Epidermal melanocyte (primary cell): ENCODE measurements around the gene F12.
A peak's percentile ranks its signal among the peaks of the same experiment; 100 is the strongest.

Experiments
- DNase-seq: peaks from one replicate; pipeline ENCODE4 v3.0.0; 2011; ENCODE audit warnings: low spot score; ENCODE audit not compliant: insufficient read length

F12 gene

GRCh38 chr5:177409043-177409801, at the start of gene F12:
Gene F12, minus strand, starts transcription at chr5:177409564. Its CDS starts 37 bp downstream, at chr5:177409527.
- no peak for DNase-seq

- no peak for DNase-seq
Observed at GRCh38 chr5:177458912-177459350, 49.6 kb upstream of the F12 start.

DNA sequence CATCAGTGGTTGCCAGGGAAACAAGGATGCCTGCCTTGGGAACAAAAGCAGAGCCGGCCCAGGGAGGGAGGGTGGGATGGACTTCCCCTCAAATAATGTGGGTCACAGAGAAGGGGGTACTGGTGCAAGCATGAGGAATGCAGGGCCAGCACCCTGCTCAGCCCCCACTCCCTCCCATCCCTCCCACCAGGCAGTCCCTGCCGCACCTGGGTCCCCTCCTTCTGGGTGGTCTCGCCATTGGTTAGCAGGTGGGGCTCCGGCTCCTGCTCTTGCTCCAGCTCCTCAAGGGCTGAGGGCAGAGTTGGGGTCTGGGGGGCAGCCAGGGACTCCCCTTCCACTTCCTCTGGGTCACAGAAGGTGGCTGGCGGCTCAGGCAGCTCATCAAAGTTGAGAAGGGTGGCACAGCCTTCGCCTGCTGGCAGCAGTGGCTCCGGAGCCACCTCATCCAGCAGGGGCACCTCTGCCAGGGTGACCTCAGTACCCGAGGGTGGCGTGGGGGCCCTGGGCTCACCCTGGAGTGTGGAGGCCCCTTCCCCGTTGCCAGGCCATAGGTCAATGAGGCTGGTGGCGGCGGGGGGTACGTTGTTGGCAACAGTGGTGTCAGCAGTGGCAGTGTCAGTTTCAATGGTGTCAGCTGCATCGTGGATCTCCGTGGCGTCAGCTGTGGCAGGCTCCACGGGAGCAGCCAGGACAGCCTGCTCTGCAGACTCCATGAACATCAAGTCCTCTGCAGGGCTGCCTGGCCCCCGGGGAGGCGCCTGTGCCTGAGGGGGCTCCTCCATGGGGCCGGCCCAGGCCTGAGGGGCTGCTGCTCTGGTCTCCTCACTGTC, 48.7 kb upstream of the F12 start:
- DNase-seq: no peak

GRCh38 chr5:177456976-177457851, 47.9 kb upstream of the F12 start:
- DNase-seq: peak; percentile 95

DNA sequence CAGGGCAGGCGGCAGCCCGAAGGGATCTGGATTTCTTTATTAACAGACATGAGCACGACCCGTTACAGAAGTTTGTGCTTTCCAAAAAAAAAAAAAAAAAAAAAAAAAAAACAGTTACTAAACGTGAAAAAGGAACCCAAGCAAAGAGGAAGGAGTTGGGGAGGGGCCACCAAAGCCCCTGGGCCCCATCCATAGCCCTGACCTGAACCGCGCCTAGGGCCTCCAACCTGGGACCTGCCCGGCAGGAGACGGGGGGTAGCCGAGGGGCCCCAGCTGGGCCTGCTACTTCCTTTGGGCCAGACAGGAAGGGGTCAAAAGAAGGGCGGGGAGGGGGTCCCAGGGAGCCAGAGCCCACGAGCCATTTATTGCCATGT, 47.2 kb upstream of the F12 start:
- no peak for DNase-seq

GRCh38 chr5:177455661-177456590, 46.6 kb upstream of the F12 start:
- peak; percentile 99 for DNase-seq

GRCh38 chr5:177455036-177455660, 45.8 kb upstream of the F12 start:
- DNase-seq: peak; percentile 47

DNA sequence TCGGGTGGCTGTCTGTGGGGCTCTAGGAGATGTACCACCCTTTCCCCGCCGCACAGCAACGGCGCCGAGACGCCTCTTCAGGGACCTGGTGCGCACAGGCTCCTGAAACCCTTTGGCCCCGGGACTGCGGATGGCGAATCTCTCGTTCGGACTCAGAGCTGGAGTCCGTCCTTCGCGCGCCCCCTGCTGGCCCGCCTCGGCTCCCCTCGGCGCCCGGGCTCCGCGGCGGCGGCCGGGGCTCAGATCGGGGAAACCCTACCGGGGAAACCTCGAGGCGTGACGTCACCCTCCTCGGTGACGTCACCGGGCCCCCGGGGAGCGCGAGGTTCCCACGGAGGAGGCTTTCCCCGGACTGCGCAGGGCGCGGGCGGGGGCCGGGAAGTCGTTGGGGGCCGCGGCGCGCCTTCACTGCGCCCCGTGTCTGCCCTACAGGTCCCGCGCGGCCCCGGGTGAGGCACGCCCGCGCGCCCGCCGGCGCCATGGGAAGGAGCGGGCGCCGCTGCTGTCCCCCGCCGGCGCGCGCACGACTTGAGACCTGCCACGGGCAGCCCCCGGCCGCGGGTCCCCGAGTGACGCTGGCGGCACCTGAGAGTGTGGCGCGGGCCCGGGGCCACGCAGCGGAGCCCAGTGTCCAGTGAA, 45.2 kb upstream of the F12 start:
- peak; percentile 100 for DNase-seq

GRCh38 chr5:177453852-177454396, 44.6 kb upstream of the F12 start:
- DNase-seq: no peak

DNA sequence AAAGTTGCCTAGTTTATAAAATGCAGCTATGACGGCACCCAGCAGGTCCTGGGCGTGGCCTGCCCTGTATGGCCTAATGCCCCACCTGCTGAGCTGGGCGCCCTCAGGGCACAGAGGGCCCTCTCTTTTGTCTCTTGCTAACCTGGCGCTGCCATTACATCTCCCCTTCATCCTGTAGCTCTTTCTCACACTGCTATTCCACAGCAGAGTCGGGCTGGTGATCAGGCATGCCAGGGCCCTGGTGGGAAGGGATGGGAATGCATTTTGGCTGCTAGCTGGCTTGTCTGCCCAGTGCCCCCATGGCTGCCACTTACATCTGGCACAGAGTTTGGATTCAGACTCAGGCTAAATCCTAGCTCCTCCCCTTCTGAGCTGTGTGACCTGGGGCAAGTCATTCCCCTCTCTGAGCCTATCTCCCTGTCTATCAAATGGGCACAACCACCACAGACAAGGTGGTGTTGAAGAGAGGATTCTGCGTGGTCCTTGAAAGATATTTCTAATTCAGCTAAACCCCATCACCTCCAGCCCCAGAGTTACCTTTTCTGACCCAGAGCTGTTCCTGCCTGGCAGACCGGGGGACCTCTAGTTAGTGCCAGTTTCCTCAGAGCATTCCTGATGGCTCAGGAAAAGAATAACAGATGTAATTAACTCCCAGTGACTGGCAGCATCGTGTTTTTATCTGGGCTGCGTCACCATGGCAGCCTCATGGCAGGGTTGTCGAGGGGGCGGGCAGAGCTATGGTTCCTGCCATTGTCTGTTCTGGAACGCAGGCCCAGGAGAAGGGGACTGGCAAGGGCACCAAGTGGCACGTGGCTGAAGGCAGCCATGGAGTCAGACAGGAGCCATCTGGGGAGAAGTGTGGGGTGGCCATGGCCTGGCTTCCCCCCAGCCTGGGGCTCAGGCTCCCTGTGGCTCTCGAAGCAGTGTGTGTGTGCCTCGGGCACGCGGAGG, 43.6 kb upstream of the F12 start:
- no peak for DNase-seq

- no peak for DNase-seq
Observed at GRCh38 chr5:177450667-177451424, 41.5 kb upstream of the F12 start.

GRCh38 chr5:177449140-177450061, 40.0 kb upstream of the F12 start:
- no peak for DNase-seq

DNA sequence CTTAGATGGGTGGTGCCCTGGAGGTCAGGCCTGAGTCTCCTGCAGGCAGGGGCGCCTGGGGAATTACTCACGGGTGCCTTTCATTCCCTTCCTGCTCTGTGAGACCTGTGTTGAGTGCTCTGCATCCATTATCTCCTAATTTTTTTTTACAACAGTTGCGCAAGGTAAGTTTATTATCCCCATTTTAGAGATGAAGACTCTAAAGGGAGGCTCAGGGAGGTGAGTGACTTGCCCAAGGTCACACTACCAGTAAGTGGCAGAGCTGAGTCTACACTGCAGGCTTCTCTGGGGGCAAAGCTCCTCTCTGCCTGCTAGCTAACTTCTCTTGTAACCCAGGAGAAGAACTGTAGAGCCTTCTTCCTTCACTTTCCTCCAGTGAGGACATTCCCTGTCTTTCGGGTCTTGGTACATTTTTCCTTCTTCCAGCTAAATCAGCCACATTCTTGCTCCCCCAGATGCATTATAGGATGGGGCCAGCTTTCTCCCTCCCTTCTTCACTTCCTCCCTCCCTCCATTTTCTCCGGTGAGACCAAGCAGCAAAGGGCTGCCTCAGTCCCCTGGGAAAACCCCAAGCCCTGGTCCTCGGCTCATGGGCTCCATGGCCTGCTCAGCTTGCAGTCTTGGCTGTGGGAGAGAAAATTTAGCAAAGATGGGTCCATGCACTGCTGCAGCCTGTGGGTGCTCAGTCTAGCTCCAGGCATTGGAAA, 39.0 kb upstream of the F12 start:
- DNase-seq: no peak

DNA sequence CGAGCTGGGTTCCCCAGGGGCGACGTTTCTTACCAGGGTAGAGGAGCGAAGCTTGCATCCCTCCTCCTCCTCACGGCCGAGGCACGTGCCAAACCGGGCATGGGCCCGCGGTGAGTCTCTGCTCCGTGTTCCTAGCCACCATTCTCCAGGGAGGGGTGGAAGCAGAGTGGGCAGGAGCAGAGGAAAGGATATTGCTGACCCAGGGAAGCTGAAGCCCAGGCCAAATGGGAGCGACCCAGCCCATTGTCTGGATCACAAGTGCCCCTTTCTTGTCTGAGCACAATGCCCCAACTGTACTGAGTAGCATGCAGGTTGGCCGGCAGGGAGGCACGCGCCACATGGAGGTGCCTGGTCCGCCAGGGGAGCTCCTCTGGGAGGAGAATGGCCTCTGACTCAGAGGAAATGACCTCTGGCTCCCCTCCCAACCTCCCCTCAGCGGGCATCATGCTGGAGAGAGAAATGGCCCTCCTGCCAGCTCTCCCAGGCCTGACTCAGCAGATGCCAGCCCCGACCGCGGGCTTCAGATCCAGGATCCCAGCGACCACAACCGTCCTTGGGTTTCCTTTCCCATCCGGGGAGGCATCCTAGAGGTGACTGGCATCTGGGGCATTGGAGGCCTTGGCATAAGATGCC, 38.4 kb upstream of the F12 start:
- no peak for DNase-seq

GRCh38 chr5:177447066-177447610, 37.8 kb upstream of the F12 start:
- no peak for DNase-seq
